HG02759 (cell line): Measurements from ENCODE around the gene ADD1.

Source experiments
- ATAC-seq: cut with Tn5 transposase; IDR thresholded peaks from one replicate; pipeline ENCODE4 v1.9.1; 2021; ENCODE audit warnings: mild to moderate bottlenecking, moderate library complexity; ENCODE audit not compliant: unreplicated experiment

The ADD1 gene

GRCh38 chr4:2804973-2805501 is 38.6 kb upstream of the ADD1 start:
- ATAC-seq, result no peak

DNA sequence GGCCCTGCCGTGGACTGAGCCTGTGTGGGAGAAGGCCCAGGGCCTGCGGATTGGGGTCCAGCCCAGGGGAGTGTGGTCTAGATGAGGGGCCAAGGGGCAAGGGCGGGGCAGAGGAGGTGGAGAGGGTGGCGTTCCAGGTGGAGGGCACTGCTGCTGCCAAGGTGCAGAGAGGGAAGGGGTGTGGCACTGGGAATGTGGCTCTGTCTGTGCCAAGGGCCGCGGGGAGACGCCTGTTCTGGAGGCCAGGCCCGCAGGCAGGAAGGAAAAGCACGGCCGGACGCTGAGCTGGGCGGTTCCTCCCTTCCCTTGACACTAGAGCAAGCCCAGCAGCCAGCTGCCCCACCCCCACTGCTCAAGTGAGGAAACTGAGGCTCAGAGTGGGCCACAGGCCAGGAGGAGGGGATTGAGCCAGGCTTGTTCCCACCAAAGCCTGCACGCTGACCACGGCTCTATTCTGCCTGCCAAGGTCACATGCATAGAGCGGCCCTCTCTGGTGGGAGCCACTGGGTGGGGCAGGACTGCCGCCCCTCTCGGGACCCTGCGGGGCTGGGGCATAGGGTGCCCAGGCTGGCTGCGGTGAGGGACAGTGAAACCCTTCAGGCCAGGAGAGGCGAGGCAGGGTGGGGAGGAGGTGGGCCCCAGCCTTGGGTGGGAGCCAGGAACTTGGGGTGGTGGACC is 37.8 kb upstream of the ADD1 start:
- no peak for ATAC-seq

GRCh38 chr4:2806390-2807355 is 37.0 kb upstream of the ADD1 start:
- ATAC-seq, result no peak

DNA sequence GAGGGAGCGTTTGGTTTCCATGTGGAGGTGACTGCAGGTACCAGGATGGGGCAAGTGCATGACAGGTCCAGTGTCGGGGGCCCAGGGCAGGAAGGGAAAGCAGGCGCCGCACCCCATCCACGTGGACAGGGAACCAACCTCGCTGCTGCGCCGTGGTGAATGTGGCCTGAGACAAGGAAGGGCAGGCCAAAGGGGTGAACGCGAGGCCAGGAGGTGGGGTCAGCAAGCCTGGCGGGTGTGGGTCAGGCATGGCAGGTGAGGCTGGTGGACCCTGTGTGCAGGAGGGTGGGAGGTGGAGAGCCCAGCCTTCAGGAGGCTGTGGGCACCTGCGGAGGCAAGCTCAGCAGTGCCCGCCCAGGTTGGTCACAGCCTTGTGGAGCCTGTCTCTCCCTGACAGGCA is 36.1 kb upstream of the ADD1 start:
- ATAC-seq, result no peak

- no peak for ATAC-seq
Measured at GRCh38 chr4:2808001-2808400, 35.6 kb upstream of the ADD1 start.

DNA sequence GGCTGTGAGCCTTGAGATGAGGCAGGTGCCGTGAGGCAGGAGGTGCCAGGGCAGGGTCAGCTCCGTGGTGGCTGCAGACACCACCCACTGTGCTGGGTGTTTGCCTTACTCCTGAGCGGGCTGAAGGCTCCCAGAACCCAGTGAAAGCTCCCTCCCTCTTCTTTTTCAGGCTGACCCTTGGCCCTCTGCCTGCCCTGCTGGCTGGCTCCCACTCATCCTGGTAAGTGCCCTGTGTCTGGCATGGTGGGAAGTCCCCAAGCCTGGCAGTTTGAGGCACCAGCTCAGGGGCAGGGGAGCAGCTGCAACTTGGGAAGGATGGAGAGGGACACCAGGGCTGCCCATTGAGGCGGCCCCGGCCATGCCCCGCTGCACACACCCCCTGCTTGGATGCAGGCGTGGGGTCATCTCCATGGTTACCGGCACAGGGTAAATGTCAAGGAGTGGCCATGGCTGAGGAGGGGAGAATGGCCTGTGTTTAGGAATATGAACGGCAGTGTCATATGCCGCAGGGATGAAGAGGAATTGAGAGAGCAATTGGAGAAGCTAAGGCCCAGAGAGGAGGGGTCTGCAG is 33.9 kb upstream of the ADD1 start:
- no peak for ATAC-seq

DNA sequence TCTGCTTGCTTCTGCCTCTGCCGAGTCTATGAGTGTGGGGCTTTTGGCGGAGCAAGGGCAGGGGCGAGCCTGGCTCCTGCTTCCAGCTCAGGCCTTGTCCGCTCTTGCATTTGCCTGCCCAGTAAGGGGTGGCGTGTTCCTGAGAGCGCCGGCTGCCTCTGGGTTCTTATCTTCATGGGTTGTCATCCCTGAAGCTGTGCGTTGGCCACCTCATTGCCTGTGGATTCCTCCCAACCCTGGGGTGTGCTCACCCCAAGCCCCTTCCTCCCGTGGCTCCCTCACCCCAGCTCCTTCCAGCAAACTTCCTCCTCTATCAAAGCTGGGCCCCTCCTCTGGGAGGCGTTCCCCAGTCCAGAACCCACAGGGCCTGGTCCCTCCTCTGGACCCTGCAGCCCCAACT is 33.3 kb upstream of the ADD1 start:
- ATAC-seq, result no peak

DNA sequence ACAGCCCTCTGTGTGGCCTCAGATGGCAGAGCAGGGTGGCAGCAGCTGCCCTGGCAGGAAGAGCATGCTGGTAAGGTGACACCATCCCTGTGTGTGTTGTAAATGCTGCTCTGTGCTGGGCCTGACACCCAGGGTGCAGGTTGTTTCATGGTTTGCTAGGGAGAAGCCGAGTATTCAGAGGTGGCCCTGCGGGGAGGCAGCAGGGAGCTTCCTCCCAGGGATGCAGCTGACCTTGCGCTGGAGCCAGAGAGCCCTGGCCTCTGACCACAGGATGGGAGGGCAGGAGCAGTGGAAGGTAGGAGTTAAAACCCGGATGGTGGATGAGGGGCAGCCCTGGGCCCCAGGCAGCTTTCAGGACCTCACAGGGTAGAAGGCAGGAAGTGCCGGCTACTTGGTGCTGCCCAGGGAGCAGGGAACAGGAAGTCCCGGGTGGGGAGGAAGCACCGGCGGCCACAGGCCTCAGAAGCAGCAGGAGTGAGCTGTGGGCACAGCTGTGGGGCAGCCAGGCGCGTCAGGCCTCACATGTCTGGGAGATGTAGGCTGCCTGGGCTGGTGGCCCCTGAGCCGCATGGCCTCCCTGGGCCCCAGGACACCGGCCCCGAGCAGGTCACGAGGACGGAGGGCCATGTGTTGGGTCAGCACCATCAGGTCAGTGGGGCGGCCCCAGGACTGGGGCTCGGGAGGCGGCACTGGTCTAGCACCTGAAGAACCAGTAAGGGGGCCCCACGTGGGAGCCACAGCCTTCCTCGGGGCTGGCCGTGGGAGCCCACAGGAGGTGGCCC is 31.6 kb upstream of the ADD1 start:
- peak; percentile 77 for ATAC-seq

DNA sequence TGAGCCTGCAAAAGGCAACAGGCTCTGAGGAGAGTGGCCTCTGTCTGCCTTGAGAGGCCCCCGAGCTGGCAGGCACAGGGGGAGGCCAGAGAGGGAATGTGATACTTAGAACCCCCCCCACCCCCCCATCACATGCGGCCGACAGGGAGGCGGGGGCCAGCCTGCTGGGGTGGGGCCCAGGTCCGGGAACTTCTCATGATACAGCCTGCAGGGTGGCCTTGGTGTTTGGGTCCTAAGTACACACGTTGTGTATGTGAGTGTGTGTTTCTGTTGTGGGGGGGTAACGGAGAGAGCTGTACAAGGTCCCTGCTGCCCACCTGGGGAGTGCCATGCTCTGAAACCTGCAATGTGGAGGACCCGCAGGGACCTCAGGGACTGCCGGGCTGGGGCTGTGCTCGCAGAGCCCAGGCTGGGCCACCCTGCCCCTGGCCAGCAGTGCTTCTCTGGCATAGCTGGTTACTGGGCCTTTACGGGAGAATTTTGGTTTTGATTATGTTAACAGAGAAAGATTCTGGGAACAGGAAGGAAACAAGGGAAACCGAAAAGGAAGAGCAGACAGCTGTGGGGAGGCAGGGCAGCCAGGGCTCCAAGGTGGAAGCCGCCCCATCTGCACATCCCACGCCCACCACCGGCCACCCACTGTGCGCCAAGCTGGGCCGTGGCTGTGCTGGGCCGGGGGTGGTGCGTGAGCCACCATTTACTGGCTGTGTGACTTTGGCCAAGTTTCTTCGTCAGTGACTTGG is 30.9 kb upstream of the ADD1 start:
- no peak for ATAC-seq

DNA sequence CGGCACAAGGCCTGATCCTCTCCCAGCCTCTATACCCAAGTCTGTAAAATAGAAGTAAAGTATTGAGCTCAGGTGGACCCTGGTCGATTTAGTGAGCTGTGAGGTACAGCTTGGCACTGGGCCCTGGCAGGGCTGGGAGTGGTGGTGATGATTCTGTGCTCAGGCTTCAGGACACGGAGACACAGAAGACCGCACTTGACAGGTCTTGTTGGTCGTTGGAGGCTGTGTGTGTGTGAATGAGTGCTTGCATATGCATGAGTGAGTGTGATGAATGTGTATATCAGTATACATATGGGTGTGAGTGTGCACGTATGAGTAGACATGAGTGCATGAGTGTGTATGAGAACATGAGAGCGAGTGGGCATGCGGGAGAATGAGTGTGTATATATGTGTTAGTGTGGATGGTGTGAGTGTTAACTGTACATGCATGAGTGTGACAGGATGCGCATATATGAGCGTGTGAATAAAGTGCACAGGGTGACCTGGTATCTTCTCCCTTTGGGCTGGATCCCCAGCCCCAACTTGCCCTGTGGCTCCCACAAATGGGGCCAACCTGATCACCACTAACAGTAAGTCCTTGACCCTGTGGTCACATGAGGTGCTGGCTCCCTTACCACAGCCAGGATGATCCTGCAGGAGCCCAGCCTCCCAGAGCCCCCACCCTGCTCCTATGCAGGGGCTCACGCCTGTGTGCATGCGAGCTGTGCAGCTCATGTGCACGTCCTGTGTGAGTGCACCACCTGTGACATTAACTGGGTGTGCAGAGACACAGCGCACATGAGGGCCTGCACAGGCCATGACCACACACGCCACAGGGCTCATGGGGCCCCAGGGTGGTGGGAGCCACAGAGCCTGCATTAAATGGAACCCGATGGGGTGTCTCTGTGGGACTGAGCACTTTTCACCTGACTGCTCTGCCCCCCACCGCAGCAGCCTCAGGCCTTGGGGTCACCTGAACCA is 29.9 kb upstream of the ADD1 start:
- ATAC-seq, result no peak

DNA sequence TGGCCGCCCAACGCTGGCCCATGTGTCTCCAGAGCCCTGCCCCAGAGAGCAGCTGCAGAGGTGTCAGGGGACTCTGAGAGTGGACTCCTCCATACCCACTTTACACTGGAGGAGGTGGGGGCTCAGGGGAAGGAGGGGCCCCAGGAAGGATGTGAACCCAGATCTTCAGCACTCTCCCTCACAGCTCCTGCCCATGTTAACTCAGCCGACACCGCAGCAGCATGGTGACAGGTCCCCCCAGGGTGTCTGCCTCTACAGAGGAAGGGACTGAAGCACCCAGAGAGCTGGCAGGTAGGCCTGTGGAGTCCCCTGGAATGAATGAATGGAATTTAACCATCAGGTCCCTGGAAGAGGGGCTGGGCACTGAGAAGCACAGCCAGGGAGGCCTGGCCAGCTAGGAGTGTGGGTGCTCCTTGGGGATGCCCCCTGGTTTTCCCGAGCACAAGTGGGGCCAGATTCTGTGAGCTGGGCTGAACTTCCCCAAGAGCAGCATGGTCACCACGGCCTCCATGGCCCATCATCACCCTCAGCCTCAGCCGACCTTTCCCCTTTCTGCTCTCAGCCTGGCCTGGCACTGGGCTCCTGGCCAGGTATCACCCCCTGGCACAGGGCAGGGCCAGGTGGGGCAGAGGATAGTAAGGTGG is 28.9 kb upstream of the ADD1 start:
- no peak for ATAC-seq

GRCh38 chr4:2816401-2816954 is 27.2 kb upstream of the ADD1 start:
- ATAC-seq, result no peak

- no peak for ATAC-seq
Measured at GRCh38 chr4:2817137-2817536, 26.5 kb upstream of the ADD1 start.

GRCh38 chr4:2817701-2818350 is 25.8 kb upstream of the ADD1 start:
- no peak for ATAC-seq

- no peak for ATAC-seq
Measured at GRCh38 chr4:2818351-2818939, 25.2 kb upstream of the ADD1 start.

- no peak for ATAC-seq
Measured at GRCh38 chr4:2819244-2820215, 24.1 kb upstream of the ADD1 start.
